Type B pancreatic cell (in vitro differentiated cells): ENCODE measurements around the gene ENTPD8. TPM values are rescaled to one million over a fixed set of nuclear protein-coding genes. Genes with fewer than 3 reads are reported as not detected.

Source experiments
- DNase-seq: peaks from one replicate; pipeline ENCODE4 v3.0.0; 2021; ENCODE audit warnings: mixed read lengths; ENCODE audit not compliant: unreplicated experiment; ENCODE audit errors: extremely low spot score
- H3K27ac Mint-ChIP-seq: 2 replicates; pipeline ENCODE4 v1.8.0; 2021; ENCODE audit warnings: mild to moderate bottlenecking, mixed read lengths
- H3K27me3 Mint-ChIP-seq: 2 replicates; pipeline ENCODE4 v1.8.0; 2021; ENCODE audit warnings: mixed read lengths
- H3K36me3 Mint-ChIP-seq: 2 replicates; pipeline ENCODE4 v1.8.0; 2021; ENCODE audit warnings: mixed read lengths
- H3K4me1 Mint-ChIP-seq: one replicate; pipeline ENCODE4 v1.8.0; 2021; ENCODE audit warnings: mixed read lengths; ENCODE audit not compliant: unreplicated experiment
- H3K4me3 Mint-ChIP-seq: 2 replicates; pipeline ENCODE4 v1.8.0; 2021; ENCODE audit warnings: mild to moderate bottlenecking, mixed read lengths
- H3K9me3 Mint-ChIP-seq: 2 replicates; pipeline ENCODE4 v1.8.0; 2021; ENCODE audit warnings: mixed read lengths
- total RNA-seq: library from RNA; stranded (reverse); gene quantifications from 2 replicates; pipeline ENCODE4 v1.2.1, GENCODE V29; 2021; ENCODE audit warnings: low replicate concordance
- TF ChIP-seq, protein P1 (sequence below): fragments of 200-600 bp; sonication (generic); conservative IDR thresholded peaks from 2 replicates; pipeline ENCODE4 v1.5.0; 2021; ENCODE audit warnings: antibody characterized with exemption, mild to moderate bottlenecking

ENTPD8 gene
- total RNA-seq, 1 donor from 2014 or later: 2.1 TPM

DNA sequence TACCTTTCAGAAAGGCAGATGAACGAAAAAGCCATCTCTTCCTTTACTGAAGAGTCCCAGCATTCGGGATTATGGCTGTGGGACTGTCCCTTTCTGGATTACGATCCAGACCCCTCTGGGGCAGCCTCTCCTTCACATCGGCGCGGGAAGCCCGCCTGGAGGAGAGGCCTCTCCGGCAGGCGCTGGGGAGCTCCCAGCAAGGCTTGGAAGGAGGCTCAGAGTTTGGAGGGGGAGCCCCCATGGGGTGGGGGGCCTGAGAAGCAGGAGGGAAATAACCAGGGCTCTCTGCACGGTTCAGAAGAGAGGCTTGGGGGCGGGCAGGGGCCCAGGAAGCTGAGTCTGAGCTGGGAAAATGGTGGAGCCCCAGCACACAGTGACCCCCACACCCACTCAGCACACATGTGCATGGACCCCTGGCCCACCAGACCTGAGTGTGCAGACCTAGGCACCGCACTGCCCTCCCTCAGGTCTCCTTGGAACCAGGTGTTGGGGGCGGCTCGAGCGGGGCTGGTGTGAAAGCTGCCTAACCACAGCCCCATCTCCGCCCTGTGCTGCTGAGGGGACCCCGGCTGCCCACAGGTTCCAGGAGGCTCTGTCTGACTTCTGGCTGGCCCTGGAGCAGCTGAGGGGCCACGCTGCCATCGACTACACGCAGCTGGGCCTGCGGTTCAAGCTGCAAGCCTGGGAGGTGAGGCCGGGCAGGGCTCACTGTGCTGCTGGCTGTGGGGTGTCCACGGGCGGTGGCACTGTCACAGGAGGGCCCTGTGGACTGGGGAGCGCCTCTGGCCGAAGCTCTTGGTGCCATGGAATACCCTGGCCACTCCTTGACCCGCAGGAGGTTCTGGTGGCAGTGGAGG lies 13.5 kb downstream of the ENTPD8 start:
- no peaks in the 10 kb centered on the region for H3K27me3 Mint-ChIP-seq
- H3K4me3 Mint-ChIP-seq: no peak overlapping the region
- no peaks in the 10 kb centered on the region for H3K9me3 Mint-ChIP-seq
- peaks cover 8% of the 10 kb centered on the region for H3K4me1 Mint-ChIP-seq
- H3K27ac Mint-ChIP-seq: no peak overlapping the region
- no peaks in the 10 kb centered on the region for H3K36me3 Mint-ChIP-seq
- TF ChIP-seq, protein P1, sequence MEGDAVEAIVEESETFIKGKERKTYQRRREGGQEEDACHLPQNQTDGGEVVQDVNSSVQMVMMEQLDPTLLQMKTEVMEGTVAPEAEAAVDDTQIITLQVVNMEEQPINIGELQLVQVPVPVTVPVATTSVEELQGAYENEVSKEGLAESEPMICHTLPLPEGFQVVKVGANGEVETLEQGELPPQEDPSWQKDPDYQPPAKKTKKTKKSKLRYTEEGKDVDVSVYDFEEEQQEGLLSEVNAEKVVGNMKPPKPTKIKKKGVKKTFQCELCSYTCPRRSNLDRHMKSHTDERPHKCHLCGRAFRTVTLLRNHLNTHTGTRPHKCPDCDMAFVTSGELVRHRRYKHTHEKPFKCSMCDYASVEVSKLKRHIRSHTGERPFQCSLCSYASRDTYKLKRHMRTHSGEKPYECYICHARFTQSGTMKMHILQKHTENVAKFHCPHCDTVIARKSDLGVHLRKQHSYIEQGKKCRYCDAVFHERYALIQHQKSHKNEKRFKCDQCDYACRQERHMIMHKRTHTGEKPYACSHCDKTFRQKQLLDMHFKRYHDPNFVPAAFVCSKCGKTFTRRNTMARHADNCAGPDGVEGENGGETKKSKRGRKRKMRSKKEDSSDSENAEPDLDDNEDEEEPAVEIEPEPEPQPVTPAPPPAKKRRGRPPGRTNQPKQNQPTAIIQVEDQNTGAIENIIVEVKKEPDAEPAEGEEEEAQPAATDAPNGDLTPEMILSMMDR: no peak
- no peak for DNase-seq

DNA sequence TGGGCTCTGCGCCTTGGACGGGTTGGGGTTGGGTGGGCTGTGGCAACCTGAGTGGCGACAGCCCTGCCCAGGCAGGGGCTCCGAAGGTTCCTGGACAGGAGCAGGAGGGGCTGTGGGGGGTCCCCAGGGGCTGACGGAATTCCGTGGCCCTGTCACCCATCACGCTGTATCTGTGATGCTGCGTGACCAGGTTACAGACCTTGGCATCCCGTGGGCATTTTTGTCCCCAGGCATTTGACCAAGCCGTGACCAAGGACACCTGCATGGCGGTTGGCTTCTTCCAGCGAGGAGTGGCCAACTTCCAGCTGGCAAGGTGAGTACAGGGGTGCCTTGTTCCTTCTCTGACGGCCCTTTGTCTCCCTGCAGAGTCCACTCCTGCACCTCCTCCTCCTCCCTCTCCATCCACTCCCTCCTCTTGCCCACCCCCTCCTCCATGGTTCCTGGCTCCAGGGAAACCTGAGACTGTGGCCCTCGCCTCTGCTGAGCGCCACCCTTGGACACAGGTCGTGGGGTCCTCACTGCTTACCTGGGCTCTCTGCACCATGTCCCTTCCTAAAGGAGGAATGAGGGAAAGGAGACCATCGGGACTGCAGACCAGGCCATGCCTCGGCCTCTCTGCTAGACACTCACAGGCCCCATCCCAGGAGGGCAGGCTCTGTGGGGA lies 15.0 kb downstream of the ENTPD8 start:
- DNase-seq: no peak
- peaks cover 15% of the 10 kb centered on the region for H3K4me1 Mint-ChIP-seq

DNA sequence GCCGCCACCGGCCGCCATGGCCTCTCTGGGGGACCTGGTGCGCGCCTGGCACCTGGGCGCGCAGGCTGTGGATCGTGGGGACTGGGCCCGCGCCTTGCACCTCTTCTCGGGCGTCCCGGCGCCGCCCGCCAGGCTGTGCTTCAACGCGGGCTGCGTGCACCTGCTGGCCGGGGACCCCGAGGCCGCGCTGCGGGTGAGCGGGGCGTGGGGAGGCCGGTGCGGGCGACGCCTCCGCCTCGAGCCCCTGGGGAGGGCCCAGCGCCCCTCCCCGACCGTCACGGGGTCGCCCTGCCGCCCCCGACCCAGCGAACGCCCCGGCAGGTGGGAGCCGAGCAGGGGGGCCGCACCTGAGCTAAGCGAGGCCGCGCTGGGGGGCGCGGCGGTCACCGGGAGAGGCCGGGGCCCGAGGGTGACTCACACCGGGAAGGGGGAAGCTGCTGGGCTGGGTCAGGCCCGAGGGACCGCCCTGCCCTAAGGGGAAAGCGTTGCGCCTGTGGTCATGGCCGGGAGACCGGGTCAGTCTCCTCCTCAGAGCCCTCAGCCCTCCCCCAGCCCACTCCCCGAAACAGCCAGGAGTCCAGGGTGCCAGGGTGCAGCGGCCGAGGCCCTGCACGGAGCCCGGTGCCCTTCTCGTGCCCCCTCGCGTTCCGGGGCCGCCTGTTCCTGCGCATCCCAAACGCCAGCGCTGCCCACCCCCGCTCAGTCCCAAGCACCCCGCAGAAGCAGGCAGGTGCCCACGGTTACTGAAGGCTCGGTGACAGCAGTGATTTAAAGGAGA lies 17.5 kb downstream of the ENTPD8 start:
- Mint-ChIP-seq H3K36me3 (no peaks in the 10 kb centered on the region), H3K27me3 (no peaks in the 10 kb centered on the region), H3K4me3 (peak overlapping the region; percentile 77), H3K27ac (no peak overlapping the region), H3K4me1 (peaks cover 15% of the 10 kb centered on the region), H3K9me3 (no peaks in the 10 kb centered on the region)
- TF ChIP-seq, protein P1: peak; percentile 57
- DNase-seq: no peak

More for the DNA sequence above, 15.0 kb downstream of the ENTPD8 start:
- Mint-ChIP-seq H3K27me3 (no peaks in the 10 kb centered on the region), H3K36me3 (no peaks in the 10 kb centered on the region), H3K27ac (no peak overlapping the region), H3K4me3 (no peak overlapping the region), H3K9me3 (no peaks in the 10 kb centered on the region)
- TF ChIP-seq, protein P1: no peak

DNA sequence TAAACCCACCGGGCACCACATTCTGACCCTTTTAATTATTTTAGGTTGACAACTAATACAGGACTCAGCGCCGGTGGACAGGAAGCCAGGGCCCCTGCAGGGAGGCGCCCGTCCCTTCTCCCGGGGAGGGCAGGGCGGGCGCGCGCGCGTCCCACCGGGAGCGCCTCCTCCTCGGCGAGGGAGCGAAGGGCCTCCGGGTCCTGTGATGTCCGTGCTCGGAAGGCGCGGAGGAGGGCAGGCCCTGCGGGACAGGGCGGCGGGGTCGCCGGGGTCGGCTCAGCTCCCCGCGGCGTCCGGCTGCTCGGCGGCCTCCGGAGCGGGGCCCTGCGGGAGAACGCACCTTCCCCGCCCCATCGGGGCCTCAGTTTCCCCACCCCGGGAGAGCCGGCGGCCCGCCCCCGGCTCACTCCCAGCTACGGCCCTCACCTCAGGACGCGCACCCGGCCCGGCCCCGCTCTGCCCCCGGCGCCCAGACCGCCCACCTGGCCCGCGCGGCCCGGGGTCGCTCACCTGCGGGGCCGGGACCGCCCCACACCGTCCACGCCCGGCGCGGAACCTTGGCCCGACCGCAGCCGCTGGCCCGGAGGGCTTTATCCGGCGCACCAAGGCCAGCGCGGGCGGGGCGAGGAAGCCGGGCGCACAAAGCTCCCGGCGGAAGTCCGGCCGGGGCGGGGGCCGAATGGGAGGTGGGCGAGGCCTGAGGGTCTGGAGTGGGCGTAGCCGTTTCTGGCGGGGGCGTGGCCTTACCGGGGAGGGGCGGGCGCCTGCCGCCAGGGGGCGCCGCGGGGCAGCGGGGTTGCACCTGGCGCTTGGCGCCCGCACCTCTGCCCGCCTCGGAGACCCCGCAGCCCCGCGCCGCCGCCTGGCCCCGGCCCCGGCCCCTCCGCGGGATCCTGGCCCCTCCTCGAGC lies 18.3 kb downstream of the ENTPD8 start, which contains the start of the genes EXD3 and NOXA1:
Gene EXD3, minus strand, starts transcription at position 559 of the 910 bp plus-strand sequence. CDS start 27,805 bp downstream, outside the sequence.
Gene NOXA1, plus strand, starts transcription at position 790 of the 910 bp plus-strand sequence. CDS start 137 bp downstream, outside the sequence.
- Mint-ChIP-seq H3K4me1 (peaks cover 15% of the 10 kb centered on the region), H3K36me3 (no peaks in the 10 kb centered on the region), H3K9me3 (no peaks in the 10 kb centered on the region), H3K27ac (peak within 1 kb of the TSS; percentile 56), H3K4me3 (peak within 1 kb of the TSS; percentile 89), H3K27me3 (no peaks in the 10 kb centered on the region)
- DNase-seq: peak; percentile 97
- TF ChIP-seq, protein P1: peak; percentile 80
